Caki2 (cell line): ENCODE results near the gene TSPAN32. TPM values are rescaled to one million over a fixed set of nuclear protein-coding genes. Genes with fewer than 3 reads are reported as not detected.
"Not testable (repeated sequence)": the region's sequence is repeated elsewhere in the genome, so short reads cannot be mapped to it uniquely, and the experiment has no call there.

Experiments
- DNase-seq: peaks from one replicate; pipeline ENCODE4 v3.0.0-alpha.2; 2015; ENCODE audit warnings: low read depth
- in situ Hi-C: cut with HindIII; loops from 2 replicates; pipeline ENCODE4 v1.10.0; 2016; ENCODE audit warnings: low sequenced_read_pairs, low pct_unique_long_range_greater_than_20kb, mixed read lengths
- total RNA-seq: library from RNA; depleted of rRNA; stranded (reverse); fragments of >200 nt; shearing (Covaris generic); gene quantifications from 2 replicates; pipeline ENCODE4 v1.2.3, GENCODE V29; 2014; ENCODE audit warnings: low replicate concordance

The TSPAN32 gene
- total RNA-seq, 1 experiment from 2014 or later = not detected

DNA sequence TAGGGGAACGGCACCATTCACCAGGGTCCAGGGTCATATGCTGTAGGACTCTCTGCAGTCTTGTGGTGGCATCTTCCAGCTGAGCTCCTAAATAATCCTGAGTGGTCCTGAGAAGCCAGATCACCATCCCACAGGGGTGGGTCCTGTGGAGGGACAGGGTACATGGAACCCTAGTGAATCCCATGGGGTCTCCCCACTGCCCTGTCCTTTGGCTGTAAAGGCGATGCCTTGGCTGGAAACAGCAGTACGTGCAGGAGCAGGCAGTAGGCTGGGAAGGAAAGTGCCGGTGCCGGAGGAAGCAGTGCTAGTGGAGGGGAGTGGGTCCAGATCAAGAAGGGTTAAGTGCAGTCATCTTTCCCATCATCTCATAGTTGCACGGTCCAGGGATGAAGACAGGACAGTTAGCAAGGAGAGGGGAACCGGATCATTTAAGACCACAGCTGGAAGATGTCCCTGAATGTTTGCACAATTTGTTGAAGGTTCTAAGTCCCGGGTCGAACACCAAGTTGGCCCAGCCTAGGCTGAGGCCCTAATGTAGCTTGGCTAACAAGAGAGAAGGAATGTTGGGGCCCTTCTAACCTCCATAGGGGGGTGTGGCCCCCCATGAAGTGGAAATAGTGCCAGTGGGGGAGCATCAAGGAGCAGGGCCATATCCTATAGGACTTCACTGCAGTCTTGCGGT, 18.1 kb downstream of the TSPAN32 start:
- no peak for DNase-seq
- in situ Hi-C loops = no loop called here

DNA sequence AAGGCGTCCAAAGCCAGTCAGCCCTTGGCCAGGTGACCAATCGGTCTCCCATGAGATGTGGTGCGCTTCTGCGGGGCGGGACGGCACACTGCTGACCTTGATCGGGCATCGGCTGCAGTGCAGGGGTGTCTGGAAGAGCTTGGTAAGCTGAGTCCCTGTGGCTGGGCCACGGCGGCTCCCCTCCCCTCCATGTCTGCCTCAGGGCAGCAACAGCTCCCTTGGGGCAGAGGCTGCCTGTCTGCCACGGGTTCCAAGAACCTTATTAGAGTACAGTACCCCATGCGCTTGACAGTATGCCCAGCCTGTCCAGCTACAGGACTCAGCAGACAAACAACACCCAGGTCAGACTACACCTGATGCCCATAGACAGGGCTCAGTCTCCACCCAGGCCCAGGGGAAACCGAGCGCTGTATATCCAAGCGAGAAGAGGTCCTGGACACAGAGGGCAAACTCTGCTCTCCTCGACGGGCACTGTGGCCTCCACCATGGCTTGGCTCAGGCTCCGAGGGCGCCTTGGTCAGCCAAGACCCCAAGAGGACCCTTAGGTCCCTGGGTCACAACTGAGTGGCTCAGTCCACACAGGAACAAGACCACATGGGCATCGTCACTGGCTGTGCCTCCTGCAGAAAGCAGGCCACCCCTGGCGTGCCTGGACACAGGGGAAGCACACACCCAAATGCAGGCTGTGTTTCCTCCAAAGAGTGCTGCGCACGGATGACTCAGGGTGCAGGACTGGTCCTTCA, 18.9 kb downstream of the TSPAN32 start:
- in situ Hi-C loops = no loop called here
- DNase-seq = no peak

DNA sequence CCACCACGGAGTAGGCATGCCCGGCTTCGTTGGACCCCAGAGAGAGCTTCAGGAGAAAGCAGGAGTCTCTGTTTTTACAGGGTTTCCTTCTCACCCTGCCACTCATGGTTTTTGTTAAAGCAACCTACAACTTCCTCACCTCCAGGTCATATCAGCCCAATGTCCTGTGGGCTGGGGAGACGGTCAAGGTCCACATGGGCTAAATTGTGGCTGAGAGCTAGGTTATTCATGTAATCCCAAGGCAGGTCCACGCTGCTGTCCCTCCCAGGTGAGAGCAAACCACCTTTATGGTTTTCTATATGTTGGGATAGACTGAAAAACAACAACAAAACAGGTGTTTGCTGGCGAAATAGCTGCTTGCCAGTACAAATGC, 19.5 kb downstream of the TSPAN32 start:
- no peak for DNase-seq
- in situ Hi-C loops = no loop called here

DNA sequence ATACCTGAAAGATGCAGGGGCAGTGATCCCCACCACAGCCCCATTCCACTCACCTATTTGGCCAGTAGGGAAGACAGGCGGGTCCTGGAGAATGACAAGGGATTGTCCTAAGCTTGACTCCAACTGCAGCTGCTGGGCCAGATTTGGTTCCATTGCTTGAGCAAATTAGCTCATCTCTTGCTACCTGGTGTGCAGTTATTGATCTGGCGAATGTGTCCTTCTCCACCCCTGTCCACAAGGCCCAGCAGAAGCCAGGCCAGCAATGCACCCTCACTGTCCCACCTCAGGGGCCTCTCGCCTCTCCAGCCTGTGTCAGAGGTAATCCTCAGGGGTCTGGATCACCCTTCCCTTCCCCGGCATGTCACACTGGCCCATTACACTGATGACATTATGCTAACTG, 23.3 kb downstream of the TSPAN32 start:
- in situ Hi-C loops = no loop called here

DNA sequence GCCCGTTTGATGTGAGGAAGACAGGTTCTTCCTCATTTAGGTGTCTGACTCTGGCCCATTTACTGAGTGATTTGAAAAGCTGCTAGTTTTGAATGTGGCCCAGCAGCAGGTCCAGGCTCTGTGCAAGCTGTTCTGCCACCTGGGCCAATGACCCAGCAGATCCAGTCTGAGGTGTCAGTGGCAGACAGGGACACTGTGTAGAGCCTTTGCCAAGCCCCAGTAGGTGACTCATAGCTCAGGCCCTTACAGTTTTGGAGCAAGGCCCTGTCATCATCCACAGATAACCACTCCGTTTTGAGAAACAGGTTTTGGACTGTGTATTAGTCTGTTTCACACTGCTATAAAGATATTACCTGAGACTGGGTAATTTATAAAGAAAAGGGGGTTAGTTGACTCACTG, 23.9 kb downstream of the TSPAN32 start:
- in situ Hi-C loops = no loop called here
- no peak for DNase-seq

More for the DNA sequence above, 23.3 kb downstream of the TSPAN32 start:
- DNase-seq = no peak

DNA sequence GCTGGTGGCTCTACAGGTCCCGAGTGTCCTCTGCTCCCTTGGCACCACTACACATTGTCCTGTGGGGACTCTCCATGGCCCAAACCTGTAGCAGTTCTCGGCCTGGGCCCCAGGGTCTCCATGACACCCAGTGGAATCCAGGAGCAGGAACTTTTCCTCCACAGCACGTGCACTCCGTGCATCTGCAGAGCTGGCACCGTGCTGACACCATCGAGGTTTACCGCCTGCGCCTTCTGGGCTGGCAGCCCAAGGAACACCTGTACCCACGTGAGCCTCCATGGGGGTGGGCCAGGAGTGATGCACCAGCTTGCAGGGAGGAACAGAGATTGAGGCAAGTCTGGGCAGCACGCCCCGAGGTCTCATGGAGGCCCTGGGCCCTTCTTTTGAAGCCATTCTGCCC, 25.2 kb downstream of the TSPAN32 start:
- no peak for DNase-seq
- in situ Hi-C loops = no loop called here

DNA sequence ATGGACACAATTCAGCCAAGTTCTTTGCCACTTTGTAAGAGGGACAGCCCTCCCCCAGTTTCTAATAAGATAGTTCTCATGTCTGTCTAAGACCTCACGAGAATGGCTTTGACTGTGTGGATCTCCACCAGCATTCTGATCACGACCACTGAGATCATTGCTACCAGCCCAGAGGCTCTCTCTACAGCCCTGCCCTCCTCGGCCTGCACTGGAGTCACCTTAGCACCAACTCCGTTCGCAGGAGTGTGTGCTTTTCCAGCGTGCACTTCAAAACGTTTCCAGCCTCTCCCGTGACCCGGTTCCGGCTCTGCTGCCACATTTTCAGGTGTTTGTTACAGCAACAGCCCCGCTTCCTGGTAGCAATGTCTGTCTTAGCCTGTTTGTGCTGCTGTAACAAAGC, 26.2 kb downstream of the TSPAN32 start:
- DNase-seq = no peak
- in situ Hi-C loops = no loop called here

DNA sequence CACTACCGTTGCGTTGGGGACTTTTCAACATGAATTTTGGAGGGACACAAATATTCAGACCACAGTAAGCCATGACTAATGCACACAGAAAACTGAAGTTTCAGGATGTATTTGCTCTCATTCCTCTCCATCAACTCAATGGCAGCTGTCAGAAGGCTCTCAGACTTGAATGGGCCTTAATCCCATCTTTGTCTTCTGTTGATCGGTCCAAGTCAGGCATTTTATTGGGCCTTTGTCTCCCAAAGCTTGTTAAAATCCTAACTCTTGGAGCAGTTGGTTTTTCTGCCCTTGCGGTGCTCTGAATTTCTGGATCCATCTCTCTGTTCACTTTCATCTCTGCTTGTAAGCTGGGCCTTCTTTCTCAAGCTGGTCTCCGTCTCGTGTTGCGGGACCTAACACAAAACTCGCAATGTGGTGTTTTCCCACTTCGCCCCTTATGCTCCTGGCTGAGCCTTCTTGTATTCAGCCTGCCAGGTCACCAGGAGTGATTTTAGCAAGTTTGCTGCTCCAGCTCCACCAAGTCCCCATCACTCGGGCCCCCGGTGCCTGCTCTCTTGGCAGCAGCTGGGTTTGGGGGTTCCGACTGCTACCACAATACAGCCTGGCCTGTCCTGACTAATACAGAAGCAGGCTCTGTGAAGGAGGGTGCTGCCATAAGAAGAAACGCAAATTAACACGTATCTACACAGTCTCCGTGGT, 27.0 kb downstream of the TSPAN32 start:
- DNase-seq = no peak
- in situ Hi-C loops = no loop called here

DNA sequence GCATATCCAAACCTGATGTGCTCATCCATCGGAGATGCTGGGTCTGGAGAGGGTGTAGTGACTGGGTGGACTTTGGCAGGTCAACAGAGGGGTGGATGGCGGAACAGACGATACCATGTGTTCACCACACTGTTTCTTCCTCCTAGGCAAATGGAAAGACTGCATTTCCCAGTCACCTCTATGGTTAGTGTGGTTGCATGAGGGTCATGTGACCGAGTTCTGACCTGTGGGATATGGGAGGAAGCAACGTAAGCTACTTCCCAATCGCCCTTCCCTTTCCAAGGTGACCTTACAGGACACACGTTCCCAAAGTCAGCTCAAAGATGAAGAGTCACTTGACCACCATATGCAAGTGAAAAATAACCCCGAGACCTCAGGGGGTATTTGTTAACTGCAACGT, 27.7 kb downstream of the TSPAN32 start:
- in situ Hi-C loops = no loop called here

DNA sequence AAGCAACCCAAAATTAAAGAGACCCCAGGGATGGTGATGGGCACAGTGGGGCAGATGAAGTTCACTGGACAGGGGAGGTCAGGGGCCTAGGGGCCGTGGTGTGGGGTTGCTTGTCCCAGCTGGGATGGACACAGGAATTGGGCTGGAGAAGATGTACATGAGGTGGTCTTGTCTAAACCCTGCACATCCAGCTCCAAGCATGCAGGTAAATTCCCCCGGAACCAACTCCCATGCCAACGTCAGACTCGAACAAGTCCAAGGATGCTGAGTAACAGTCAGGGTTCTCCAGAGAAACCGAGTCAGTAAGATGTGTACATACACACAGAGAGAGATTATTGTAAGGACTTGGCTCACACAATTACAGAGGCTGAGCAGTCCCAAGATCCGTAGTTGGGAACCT, 28.9 kb downstream of the TSPAN32 start:
- DNase-seq = no peak
- in situ Hi-C loops = no loop called here

More for the DNA sequence above, 27.7 kb downstream of the TSPAN32 start:
- DNase-seq = no peak

DNA sequence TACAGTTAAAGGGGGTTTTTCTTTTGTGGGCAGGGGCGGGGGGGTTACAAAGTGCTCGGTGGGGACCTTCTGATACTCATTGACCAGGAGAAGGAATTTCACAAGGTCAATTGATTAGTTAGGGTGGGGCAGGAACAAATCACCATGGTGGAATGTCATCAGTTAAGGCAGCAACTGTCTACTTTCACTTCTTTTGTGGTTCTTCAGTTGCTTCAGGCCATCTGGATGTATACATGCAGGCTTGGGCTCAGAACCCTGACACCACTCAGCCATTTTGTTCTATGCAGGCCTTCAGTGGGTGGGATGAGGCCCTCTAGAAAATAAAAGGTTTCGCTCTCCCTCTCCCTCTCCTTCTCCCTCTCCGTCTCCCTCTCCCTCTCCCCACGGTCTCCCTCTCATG, 29.6 kb downstream of the TSPAN32 start:
- in situ Hi-C loops = no loop called here
- no peak for DNase-seq

DNA sequence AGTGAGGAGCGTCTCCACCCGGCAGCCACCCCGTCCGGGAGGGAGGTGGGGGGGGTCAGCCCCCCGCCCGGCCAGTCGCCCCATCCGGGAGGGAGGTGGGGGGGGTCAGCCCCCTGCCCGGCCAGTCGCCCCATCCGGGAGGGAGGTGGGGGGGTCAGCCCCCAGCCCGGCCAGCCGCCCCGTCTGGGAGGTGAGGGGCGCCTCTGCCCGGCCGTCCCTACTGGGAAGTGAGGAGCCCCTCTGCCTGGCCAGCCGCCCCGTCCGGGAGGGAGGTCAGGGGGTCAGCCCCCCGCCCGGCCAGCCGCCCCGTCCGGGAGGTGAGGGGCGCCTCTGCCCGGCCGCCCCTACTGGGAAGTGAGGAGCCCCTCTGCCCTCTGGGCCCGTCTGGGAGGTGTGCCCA, 30.8 kb downstream of the TSPAN32 start:
- in situ Hi-C loops = not testable (repeated sequence)

DNA sequence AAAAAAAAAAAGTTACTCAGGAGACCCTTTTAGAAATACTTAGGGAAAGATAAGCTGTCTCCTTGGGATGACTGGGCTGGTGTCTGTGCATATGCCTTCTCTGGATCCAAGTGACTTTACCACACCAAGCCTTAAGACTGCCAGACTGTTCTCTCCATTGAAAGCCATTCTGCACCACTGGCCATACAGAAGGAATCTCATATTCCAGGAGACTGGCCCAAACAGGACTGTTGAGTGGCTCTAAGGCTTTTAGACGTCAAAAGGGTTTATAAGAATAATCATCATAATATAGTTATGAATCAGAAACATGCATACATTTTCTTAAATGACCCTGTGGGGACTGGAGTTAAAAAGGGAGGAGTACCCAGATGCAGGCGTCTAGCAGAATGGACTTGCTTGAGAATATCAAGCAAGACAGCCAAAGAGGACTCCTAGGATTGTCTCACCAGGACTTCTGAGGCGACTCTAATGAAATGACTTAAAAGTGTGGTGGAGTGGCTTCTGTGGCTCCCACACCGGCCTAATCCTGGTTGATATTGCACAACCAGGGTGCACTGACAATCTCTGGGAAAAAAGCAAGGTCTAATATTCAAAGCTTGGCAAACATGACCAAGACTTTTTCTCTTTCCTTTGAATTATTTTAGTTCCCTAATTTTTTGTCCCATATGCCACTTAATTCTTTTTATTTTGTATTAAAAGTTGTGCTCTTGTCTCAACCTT, 31.8 kb downstream of the TSPAN32 start:
- DNase-seq, in situ Hi-C loops: not testable (repeated sequence)

More for the DNA sequence above, 30.8 kb downstream of the TSPAN32 start:
- not testable (repeated sequence) for DNase-seq

DNA sequence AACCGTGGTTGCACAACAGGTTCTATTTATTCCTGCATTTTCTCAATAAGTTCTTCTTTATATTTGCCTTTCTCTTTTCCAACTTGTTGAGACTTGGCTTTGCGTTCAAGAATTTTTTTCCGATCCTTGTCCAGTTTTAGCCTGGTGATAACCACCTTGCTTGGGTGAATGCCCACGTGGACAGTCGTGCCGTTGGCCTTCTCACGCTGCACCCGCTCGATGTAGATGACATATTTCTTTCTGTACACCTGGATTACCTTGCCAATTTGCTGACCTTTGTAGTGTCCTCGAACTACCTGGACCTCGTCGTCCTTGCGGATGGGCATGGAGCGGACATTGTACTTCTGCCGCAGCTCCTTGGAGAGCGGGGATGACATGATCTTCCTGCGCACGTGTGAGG, 33.5 kb downstream of the TSPAN32 start:
- in situ Hi-C loops, DNase-seq: not testable (repeated sequence)

DNA sequence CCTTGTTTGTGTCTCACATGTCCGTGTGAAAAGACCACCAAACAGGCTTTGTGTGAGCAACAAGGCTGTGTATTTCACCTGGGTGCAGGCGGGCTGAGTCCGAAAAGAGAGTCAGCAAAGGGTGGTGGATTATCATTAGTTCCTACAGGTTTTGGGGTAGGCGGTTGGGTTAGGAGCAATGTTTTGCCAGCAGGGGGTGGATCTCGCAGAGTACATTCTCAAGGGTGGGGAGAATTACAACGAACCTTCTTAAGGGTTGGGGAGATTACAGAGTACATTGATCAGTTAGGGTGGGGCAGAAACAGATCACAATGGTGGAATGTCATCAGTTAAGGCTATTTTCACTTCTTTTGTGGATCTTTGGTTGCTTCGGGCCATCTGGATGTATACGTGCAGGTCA, 36.9 kb downstream of the TSPAN32 start:
- DNase-seq, in situ Hi-C loops: not testable (repeated sequence)

DNA sequence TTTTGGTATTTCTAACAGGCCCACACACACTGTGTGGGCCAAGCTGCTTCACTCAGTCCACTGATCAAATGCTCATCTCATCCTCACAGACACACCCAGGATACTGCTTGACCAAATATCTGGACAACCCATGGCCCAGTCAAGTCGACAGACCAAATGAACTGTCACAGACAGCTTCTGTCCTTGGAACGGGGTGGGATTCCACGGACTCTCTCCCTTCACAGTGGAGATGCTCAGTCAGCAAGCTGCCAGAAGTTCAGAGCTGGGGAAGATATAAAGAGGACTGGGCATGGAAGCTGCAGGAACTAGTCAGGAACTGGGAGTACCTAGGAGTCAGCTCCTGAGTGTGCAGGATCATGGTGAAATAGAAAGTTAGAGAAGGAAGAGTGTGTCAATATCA, 40.7 kb downstream of the TSPAN32 start:
- DNase-seq = no peak
- in situ Hi-C loops = no loop called here

DNA sequence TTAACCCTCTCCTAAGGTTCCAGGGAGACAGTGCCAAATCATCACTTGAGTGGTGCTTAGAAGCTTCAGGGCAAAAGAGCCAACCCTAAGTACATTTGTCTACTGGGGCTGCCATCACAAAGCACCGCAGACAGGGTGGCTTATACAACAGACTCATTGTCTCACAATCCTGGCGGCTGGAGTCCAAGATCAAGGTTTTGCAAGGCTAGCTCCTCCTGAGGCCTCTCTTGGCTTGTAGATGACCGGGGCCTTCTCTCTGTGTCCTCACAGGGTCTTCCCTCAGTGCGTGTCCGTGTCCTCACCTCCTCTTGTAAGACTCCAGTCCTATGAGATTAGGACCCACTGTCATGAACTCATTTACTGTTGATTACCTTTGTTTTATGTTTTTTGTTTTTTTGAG, 41.2 kb downstream of the TSPAN32 start:
- in situ Hi-C loops = no loop called here
- no peak for DNase-seq

DNA sequence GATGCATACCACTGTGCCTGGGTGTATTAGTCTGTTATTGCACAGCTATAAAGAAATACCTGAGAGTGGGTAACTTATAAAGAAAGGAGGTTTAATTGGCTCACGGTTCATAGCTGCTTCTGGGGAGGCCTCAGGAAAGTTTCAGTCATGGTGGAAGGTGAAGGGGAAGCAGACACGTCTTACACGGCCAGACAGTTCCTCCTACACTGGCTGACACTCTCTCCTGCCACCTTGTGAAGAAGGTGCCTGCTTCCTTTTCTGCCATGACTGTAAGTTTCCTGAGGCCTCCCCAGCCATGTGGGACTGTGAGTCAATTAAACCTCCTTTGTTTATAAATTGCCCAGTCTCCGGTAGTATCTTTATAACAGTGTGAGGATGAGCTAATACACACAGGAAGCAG, 41.7 kb downstream of the TSPAN32 start:
- DNase-seq = no peak
- in situ Hi-C loops = no loop called here

DNA sequence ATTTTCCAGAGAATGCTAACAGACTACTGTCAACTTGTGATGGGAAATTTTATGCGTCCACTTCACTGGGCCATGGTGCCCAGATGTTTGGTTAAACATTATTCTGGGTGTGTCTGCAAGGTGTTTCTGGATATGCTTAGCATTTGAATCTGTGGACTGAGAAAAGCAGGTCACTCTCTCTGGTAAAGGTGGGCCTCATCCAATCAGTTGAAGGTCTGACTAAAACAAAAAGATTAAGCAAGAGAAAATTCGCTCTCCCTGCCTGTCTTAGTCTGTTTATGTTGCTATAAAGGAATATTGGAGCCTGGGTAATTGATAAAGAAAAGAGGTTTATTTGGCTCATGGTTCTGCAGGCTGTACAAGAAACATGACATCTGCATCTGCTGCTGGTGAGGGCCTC, 43.2 kb downstream of the TSPAN32 start:
- DNase-seq = no peak
- in situ Hi-C loops = no loop called here
